Astrocyte of the hippocampus (primary cell): ENCODE measurements around the gene SF3A2.
"Not testable (repeated sequence)": the region's sequence is repeated elsewhere in the genome, so short reads cannot be mapped to it uniquely, and the experiment has no call there.

Experiments
- DNase-seq: peaks from one replicate; pipeline ENCODE4 v3.0.0; 2011; ENCODE audit warnings: low read depth, low spot score

The SF3A2 gene, protein sequence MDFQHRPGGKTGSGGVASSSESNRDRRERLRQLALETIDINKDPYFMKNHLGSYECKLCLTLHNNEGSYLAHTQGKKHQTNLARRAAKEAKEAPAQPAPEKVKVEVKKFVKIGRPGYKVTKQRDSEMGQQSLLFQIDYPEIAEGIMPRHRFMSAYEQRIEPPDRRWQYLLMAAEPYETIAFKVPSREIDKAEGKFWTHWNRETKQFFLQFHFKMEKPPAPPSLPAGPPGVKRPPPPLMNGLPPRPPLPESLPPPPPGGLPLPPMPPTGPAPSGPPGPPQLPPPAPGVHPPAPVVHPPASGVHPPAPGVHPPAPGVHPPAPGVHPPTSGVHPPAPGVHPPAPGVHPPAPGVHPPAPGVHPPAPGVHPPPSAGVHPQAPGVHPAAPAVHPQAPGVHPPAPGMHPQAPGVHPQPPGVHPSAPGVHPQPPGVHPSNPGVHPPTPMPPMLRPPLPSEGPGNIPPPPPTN

DNA sequence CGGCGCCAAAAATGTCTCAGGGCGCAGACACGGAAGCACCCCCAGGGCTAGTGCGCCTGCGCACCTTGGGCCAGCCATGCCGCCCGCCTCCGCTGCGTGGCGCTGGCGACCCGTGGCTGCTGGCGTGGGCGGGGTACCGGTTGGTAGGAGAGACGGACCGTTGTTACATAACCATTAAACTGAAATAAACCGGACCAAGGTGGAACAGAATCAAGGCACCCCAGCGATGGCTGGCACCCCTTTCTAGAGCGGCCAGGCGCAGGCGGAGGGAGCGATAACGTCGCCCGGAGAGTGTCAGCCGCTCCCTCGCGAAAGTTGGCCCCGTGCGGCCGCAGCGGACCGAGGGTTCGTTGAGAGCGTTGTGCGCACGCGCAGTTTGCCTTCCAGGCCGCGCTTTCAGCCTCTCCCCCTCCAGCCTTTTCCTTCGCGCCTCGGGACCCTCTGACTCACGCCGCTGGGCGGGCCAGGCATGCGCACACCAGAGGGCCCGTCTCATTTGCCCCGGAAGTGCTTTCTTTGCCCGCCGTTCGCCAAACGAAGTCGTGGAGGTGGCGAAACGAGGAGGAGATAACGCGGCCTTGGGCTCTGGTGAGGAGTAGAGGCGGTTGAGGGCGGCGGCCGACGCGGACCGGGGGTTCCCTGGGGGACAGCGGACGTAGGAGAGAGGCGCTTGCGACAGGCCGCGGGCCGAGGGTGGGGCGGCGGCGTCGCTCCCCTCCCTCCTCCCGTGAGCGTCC lies at the start of gene SF3A2, which contains the start of gene PLEKHJ1:
TSS of gene SF3A2 (plus strand) at position 511 of the 737 bp plus-strand sequence. CDS start 6,595 bp downstream, outside the sequence.
TSS of gene PLEKHJ1 (minus strand) at position 16 of the 737 bp plus-strand sequence. CDS start 81 bp downstream, outside the sequence.
- DNase-seq, result peak; percentile 99

DNA sequence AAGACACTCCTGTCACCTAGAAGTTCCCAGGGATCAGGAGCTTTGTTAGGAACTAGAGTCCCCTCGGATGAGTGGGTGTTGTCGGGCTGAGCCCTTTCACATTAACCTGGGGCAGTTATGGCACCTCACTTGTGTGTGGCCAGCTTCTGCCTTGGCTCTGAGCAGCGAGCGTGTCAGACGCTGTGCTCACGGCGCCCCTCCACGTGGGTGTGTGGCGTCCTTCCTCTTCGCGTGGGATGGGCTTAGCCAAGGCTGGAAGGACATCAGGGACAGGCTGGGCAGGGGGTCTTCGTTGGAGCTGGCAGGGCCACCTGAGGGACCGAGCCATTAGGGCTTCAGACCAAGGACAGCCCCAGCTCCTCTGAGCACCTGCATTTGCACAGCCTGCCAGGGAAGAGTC lies 49.5 kb upstream of the SF3A2 start:
- DNase-seq, result no peak

DNA sequence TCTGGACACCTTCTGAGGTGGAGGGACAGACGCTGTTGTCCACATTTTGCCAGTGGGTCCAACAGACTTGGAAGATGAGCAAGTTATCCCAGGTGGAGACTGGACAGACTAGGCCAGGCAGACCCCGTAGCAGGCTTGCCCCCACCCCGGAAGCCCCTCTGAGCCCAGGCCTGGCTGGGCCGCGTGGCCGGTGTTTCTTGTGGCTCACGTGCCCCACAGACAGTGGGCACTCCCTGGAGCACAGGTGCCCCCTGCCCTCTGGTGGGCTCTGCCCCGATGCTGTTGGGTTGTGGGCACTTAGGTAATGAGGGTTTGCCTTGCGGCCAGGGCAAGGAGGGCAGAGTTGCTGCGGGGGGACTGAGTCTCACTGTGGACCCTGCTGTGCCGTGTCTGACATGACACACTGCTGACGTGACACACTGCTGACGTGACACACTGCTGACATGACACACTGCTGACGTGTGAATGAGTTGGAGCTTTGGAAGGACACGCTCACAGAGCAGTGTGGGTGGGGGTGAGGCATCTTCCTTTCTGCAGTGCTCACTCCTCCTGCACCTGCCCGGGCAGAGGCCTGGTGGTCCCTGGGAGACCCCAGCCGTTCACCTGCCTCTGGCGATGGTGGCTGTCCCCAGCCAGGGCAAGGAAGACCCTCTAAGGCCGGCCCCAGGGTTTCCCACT lies 47.8 kb upstream of the SF3A2 start:
- no peak for DNase-seq

DNA sequence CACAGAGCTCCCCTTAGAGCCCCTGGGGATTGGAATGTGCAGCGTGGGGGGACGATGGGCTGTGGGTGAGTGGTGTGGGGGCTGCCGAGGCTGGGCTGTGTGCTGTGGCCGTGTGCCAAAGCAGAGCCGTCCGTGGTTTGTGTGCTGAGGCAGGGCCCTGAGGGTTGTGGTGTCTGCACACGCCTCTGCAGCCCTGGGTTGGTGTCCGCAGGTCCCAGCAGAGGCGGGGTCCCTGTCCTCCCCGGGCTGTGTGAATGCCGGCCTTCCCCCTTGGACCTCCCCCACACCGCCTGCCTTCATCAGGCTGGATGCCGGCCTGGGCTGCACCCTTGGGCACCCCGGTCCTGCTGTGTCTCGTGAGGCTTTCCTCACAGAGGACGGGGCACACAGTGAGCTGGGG lies 46.7 kb upstream of the SF3A2 start:
- DNase-seq, result no peak

DNA sequence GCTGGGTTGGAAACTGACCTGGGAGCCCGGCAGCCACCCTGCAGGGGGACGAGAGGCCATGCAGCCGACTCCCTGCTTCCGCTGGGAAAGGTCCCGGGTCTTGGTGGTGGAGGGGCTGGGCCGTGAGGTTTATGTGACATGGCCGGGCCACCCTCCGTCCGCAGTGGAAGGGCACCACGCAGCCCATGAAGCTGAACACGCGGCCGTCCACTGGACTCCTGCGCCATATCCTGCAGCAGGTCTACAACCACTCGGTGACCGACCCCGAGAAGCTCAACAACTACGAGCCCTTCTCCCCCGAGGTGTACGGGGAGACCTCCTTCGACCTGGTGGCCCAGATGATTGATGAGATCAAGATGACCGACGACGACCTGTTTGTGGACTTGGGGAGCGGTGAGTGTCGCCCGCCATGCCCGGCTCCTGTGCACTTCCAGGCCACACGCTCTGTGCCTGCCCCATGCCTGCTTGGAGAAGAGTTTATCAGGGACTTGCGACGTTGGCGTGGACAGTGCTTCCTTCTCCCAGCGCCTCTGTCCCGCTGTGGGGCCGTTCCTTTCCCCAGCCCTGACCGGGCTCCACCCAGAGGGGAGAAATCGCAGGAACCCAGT lies 45.7 kb upstream of the SF3A2 start:
- DNase-seq, result no peak

DNA sequence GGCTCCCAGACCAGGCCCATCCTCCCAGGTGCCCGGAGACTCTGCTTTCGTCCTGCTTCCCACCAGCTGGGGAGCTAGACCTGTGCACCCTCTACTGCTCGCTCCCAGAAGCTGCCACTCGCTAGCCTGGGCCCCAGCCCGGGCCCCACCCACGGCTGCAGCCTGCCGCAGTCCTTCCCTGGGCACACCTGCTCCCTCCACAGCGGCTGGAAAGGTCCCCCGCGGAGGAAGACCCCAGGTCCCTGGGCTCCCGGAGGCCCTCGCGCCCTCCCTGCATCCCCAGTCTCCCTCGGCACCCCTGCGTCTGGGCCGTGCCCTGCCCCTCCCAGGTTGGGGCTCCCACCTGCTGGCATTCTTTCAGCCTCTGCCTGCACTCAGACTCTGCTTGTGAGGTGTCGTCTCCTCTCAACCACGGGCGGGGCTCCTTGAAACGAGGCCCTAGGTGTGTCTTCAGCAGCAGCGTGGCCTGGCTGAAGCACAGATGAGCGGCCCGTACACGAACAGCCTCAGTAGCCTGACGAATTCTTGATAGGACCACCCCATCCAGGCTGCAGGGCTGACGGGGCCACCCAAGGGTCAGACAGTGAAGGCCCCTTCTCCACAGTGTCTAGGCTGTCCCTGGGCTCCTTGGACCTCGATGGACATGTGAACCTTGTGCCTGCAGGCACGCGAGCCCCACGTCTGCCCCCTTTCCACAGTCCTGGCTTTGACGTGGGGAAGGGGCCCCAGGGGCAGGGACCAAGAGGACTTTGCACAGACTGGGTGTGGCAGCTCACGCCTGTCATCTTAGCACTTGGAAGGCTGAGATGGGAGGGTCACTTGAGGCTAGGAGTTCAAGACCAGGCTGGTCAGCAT lies 44.9 kb upstream of the SF3A2 start:
- DNase-seq, result no peak

DNA sequence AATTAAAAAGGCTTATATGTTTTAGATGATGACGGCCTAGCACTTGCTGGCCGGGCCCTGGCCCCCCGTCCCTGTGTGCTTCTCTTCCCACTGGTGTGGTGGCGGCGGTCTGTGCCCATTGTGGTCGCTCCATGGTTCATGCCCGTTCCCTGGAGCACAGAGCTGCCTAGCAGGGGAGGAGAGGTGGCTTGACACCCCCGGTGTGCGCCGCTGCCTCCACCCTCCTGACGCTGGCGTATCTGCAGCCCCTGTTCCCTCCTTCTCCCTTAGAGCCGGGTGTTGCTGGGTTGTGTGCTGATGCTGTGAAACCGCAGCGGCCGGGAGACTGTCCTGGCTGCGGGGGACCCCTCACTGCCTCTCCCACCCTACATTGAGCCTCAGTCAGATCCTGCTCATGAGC lies 43.8 kb upstream of the SF3A2 start:
- DNase-seq, result no peak

DNA sequence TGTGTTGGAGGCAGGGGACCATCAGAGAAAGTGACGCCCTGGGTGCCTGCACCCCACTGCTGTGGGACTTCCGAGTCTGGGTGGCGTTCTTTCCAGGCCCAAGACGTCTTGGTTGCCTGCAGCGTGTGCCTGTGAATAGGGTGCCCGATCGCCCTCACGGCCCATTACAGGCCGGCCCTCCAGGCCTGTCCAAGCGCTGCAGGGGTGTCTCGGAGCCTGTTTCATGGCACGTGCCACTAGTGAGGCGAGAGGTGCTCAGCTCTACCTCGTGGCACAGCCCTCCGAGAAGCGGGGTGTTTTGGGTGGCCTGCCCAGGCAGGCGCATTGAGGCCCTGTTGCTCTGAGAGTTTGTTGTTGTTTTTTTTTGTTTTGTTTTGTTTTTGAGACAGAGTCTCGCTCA lies 42.8 kb upstream of the SF3A2 start:
- DNase-seq, result no peak

DNA sequence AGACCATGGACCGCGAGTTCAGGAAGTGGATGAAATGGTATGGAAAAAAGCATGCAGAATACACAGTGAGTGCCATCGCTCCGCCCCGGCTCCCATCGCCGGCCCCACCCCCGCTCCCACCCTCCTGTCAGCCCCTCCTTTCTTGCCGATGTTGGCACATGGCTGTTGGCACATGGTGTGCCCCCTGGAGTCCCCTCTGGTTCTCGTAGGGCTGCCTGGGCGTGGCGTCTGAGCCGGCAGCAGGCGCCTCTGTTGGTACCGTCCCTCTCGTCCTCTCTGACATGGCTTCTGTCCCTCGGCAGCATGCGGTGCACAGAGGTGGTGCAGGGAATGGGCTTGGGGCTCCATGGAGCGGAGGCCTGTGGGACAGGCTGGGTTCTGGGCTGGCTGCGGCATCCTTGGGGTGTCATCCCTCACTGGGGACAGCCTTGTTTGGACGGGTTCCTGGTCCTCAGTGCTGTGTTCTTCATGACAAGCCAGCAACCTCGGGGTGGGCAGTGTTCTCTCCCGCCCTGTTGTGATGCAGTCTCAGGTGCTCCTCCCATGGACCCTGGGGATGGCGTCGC lies 42.0 kb upstream of the SF3A2 start:
- DNase-seq, result no peak

DNA sequence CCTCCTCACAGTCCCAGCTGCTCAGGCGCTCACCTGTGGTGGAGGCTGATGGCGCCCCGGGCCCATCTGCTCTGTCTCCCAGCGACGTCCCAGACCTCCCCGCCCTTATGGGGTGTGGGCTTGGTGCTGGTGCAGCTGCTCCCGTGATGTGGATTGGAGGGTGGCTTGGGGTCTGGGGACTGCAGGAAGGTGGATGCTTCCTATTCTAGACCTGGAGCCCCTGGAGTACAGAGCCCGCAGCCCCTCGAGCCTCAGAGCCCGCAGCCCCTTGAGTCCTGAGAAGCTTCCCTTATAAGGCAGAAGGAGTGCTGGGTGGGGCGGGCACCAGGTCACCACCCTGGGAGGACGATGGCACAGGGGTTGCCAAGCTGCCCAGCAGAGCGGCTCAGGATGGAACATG lies 41.3 kb upstream of the SF3A2 start:
- no peak for DNase-seq

DNA sequence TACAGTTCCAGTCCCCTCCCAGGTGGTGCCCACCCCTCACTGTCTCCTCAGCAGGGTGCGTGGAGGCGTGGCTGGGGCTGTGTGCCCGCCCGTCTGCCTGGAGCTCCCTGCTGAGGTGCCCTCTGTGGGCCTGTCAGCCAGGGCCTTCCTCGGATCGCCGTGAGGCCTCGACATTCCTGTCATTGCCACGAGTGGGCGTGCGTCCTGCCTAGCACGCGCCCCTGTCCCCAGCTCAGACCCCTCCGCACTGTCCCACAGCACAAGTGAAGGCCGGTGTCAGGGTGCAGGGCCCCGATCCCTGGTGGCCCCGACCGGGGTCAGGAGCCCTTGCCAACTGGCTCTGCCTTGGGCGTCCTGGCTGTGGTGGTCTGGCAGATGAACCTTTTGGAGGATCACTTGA lies 40.7 kb upstream of the SF3A2 start:
- no peak for DNase-seq

DNA sequence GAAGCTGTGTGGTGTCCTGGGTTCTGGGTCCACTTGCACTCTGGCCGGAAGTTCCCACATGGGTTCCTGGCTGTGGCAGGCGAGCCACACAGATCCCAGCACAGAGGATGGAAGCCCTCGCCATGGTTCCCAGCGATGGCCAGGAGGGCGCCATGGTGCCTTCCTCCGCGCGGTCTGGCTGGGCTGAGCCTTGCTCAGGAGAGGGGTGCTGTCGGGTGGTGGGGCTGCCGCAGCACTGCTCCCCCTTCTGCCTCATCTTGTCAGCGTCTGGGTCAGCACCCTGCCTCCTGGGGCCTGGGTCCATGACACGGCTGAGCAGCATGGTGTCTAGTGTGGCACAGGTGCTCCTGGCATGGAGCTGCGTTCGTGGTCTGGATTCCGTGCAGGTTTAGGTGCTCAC lies 39.4 kb upstream of the SF3A2 start:
- DNase-seq, result no peak

DNA sequence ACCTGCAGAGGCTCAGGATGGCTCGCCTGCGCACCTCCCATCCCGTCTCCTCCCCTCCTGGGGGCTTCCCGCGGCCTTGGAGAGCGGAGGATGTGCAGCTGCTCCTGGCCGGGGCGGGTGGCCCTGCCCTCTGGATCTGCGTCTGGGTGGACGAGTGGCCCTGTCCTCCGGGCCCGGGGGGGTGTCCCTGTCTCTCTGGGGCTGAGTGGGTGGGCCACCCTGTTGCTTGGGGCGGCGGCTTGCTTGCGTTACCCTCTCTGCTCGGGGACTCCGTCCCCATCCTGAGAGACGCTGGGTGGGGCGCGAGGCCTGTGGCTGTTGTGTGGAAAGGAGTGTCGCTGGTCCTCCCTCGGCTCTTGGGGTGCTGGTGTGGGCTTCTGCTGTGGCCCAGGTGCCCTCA lies 38.3 kb upstream of the SF3A2 start:
- no peak for DNase-seq

DNA sequence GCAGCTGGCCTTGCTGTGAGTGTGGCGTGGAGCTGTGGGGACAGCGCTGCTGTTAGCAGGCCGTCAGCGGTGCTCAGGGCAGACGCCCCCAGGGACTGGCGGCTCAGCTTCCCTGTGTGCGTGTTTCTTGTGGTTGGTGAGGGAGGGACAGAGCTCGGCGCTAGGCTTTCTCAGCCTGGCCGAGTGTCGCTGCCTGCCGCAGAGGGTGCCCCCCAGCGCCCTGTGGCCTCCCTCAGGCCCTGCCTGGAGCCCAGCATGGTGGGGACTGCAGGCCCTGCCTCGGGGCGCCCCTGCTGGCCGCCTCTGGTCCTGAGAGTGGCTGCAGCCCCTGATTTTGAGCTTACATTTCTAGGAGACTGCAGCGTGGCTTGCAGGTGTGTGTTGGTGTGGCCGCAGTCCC lies 37.4 kb upstream of the SF3A2 start:
- peak; percentile 46 for DNase-seq

DNA sequence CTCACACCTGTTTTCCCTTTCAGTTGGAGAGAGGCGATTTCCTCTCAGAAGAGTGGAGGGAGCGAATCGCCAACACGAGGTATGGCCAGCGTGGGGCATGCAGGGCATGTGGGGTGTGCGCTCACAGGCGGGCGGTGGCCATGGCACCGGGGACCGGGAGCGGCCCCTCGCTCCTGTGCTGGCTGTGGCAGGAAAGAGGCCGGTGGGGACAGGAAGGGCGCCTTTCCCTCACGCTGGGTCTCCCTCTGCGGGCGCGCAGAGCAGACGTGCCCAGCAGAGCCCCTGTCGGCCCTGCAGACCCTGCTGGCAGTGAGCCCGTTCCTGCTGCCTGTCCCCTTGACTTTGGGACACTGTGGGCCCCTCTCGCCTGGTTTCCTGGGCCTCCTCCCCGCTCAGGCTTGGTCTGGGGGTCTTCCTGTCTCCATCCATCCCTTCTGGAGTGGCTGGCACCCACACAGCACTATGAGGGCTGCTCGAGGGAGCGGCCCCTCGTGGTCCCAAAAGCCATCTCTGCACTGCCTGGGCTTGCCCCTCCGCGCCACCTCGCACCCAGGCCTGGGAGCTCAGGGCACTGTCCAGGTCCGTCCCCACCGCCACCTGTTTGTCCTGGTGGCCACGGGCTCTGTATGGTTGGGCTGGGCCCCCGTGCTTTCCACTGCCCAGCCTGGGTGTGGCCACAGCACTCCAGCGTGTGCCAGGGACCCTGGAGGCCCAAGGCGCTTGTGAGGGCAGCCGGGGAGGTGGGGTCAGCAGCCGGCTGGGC lies 36.6 kb upstream of the SF3A2 start:
- no peak for DNase-seq

DNA sequence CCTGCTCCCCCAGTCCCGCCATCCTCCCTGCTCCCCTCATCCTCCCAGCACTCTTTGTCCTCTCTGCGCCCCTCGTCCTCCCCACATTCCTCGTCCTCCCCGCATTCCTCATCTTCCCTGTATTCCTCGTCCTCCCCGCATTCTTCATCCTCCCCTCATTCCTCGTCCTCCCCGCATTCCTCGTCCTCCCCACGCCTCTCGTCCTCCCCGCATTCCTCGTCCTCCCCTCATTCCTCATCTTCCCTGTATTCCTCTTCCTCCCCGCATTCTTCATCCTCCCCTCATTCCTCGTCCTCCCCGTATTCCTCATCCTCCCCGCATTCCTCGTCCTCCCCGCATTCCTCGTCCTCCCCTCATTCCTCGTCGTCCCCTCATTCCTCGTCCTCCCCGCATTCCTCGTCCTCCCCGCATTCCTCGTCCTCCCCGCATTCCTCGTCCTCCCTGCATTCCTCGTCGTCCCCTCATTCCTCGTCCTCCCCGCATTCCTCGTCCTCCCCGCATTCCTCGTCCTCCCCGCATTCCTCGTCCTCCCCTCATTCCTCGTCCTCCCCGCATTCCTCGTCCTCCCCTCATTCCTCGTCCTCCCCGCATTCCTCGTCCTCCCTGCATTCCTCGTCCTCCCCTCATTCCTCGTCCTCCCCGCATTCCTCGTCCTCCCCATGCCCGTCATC lies 35.9 kb upstream of the SF3A2 start:
- not testable (repeated sequence) for DNase-seq

DNA sequence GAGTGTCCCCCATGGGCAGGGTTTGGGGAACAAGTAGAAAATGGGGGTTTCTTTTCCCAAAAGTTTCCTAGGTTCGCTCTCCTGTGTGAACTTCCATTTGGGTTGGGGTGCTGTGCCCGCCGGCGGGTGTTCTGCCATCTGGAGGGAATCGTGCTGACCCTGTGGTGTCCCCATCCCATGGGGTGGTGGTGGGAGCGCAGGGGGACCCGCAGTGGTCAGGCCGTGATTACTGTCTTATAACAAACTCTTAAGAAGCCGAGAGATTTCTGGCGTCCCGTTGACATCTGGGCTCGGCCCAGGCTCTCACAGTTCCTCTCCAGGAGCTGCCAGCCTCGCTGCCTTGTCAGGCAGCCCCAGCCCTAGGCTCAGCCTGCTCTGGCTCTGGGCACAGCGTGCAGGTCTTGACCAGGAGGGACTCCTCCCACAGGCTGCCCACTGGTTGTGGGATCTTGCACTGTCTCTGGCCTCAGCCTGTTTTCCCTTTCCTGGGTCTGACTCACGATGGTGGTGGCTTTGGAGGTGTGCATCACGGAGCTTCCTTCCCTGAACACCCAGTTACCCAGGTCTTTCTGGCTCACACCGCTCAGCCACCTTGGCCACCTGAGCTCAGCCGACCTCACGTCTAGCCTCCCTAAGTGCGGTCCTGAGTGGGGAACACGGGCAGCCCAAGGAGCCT lies 35.0 kb upstream of the SF3A2 start:
- DNase-seq, result no peak

DNA sequence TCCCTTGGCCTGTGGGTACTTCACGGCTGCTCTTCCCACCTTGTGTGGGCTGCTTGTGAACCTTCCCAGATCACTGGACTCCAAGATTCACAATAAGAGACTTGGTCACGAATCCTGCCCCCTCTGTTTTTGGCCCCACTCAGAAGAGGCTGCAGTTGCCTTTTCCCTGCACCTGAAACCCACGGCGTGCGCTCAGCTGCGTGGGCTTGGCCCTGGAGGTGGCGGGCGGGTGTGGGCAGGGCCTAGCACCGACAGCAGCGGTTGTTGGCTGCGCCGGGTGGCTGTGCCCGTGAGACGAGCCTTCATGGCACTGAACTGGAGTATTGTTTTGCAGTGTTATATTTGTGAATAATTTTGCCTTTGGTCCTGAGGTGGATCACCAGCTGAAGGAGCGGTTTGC lies 34.3 kb upstream of the SF3A2 start:
- no peak for DNase-seq

DNA sequence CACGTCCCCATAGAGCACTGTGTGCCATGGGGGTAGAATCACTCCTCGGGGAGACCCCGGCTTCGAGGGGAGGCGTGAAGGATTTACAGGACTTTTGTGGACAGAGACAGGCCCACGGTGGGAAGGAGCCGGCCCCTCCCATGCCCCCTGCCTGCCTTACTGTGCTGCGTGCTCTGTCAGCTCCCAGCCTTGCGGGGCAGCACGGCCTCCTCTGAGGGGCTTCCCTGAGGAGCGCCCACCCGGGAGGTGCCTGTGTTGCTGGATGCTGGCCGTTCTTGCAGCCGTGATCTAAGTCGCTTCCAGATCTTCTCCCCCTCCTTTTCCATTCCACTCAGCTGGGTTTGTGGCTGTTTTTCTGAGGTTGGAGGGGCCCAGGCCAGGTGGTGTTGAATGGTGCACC lies 29.6 kb upstream of the SF3A2 start:
- no peak for DNase-seq
